Heart right ventricle (tissue), 16 donors: ENCODE data around the gene GPRIN3. TPM values are rescaled to one million over a fixed set of nuclear protein-coding genes. Genes with fewer than 3 reads are reported as not detected.
A peak's percentile ranks its signal among the peaks of the same experiment; 100 is the strongest.

ENCODE experiments used
- ATAC-seq, 8 donors: fragments of 200-7000 bp; cut with Tn5 transposase; one replicate each; pipeline ENCODE4 v1.9.1; 2020; ENCODE audit warnings: mild to moderate bottlenecking in 8 of 8, moderate library complexity in 8 of 8, moderate number of reproducible peaks in 1 of 8
- DNase-seq, 2 donors: peaks; one replicate each; pipeline ENCODE4 v3.0.0-alpha.2; 2020
- H3K27ac ChIP-seq, 10 donors: fragments of 200-600 bp; sonication (generic) in 2 of 10; one replicate each; pipeline versions ENCODE4 v1.5.0 to v1.8.0; 2020 to 2022; ENCODE audit warnings: mild to moderate bottlenecking in 3 of 10
- H3K27me3 ChIP-seq, 7 donors: fragments of 200-600 bp; one replicate each; pipeline ENCODE4 v1.8.0; 2021 to 2022; ENCODE audit warnings: mild to moderate bottlenecking in 2 of 7
- H3K36me3 ChIP-seq, 9 donors: fragments of 200-600 bp; sonication (generic) in 1 of 9; one replicate each; pipeline versions ENCODE4 v1.5.0 to v1.8.0; 2020 to 2022; ENCODE audit warnings: mild to moderate bottlenecking in 2 of 9
- H3K4me1 ChIP-seq, 9 donors: fragments of 200-600 bp; sonication (generic) in 1 of 9; one replicate each; pipeline versions ENCODE4 v1.5.0 to v1.8.0; 2020 to 2022; ENCODE audit warnings: mild to moderate bottlenecking in 4 of 9
- H3K4me3 ChIP-seq, 10 donors: fragments of 200-600 bp; sonication (generic) in 2 of 10; one replicate each; pipeline versions ENCODE4 v1.5.0 to v1.8.0; 2020 to 2022; ENCODE audit warnings: mild to moderate bottlenecking in 7 of 10, moderate library complexity in 2 of 10
- H3K9me3 ChIP-seq, 11 donors: fragments of 200-600 bp in 10 of 11; sonication (generic) in 2 of 11; one replicate each; pipeline versions ENCODE4 v1.5.0 to v1.8.0; 2013 to 2022; ENCODE audit warnings: mild to moderate bottlenecking in 2 of 11, control low read depth in 1 of 11, moderate library complexity in 1 of 11
- WGBS, 2 donors: extraction: QIAGEN DNeasy Blood & Tissue Kit; methylation state at CpG; one replicate each; pipeline ENCODE4 v1.1.7; 2013; ENCODE audit warnings: inconsistent platforms in 1 of 2; 5-methylcytosine and 5-hydroxymethylcytosine counted together
- intact Hi-C, 10 donors: fragments of 100-400 bp; cut with DNase I; formaldehyde crosslinking; loops; one replicate each; pipeline versions ENCODE4 v1.11.1 to v1.14.2; 2022
- polyA plus RNA-seq, 2 donors: library from polyadenylated mRNA; stranded (reverse); fragments of 200-250 nt; gene quantifications; one replicate each; pipeline ENCODE4 v1.2.3, GENCODE V29; 2013
- total RNA-seq, 10 donors: library from RNA; stranded (reverse); fragmentation: NEBNext Ultra II Directional in 3 of 10; extraction: Animal tissue kit (Norgen Biotek cat#: 25700) in 3 of 10; gene quantifications; one replicate each; pipeline versions ENCODE4 v1.2.1 to v1.2.4, GENCODE V29; 2021 to 2023
- TF ChIP-seq, protein P1 (sequence below), 9 donors: fragments of 200-600 bp; sonication (generic) in 2 of 9; IDR thresholded peaks; one replicate each; pipeline versions ENCODE4 v1.5.0 to v1.8.0; 2021 to 2022; ENCODE audit warnings: antibody characterized with exemption in 9 of 9, mild to moderate bottlenecking in 5 of 9, moderate library complexity in 1 of 9
- donor health status: Arrhythmogenic right ventricular cardiomyopathy.
- donor health status: ischemic (EF 13 %, LVEDD 7.1; RV severe dilation, severe dysfunction).
- donor health status: healthy with polysubstance abuse.
- donor health status: DM: no; HTN: yes; CAD: no.
- donor health status: DM: no; HTN: no; CAD: no.
- donor health status: ischemic (EF 25% LVEDD 6.9; RV normal size, moderate dysfunction).
- donor health status: ischemic (EF 25% LVEDD 5.7; RV mildly dilated, moderate dysfunction).
- donor health status: healthy.
- donor health status: DM: yes; HTN: yes; CAD: no.
- donor health status: Ischemic cardiomyopathy.
- donor health status: ischemic (EF 35%, LVEDD 5.7; RV mildly dilated, moderate dysfunction).
- donor health status: nonischemic (EF 11% LVEDD 7.7; RV severe dilation, severe dysfunction).
- donor health status: DM: yes; HTN: yes; CAD: no.
- donor health status: PGD.
- donor health status: ischemic (EF 29% LVEDD 5.4; RV normal size, mild dysfunction).
- donor health status: nonischemic (EF 23%, LVEDD 6.1; RV moderate dilation, normal function).

The GPRIN3 gene
- total and polyA plus RNA-seq, 12 donors: 1.7 to 12.2 (median 9.5) TPM

DNA sequence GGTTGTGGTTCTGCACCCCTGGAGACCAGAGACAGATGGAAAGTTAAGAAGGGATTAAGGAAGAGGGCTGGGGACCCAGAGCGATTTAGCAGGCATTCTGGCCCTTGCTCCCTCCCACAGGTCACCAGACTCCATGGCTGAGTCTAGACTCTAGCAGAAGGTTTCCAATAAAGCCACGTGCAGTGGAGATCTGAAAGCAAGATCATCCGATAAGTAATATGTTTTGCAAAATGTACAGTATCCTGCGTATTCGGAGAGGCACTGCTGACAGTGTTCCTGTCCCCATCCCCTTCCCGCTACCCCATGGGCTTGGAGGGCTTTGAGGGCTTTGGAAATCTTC is 531 bp upstream of the GPRIN3 start:
- TF ChIP-seq, protein P1, sequence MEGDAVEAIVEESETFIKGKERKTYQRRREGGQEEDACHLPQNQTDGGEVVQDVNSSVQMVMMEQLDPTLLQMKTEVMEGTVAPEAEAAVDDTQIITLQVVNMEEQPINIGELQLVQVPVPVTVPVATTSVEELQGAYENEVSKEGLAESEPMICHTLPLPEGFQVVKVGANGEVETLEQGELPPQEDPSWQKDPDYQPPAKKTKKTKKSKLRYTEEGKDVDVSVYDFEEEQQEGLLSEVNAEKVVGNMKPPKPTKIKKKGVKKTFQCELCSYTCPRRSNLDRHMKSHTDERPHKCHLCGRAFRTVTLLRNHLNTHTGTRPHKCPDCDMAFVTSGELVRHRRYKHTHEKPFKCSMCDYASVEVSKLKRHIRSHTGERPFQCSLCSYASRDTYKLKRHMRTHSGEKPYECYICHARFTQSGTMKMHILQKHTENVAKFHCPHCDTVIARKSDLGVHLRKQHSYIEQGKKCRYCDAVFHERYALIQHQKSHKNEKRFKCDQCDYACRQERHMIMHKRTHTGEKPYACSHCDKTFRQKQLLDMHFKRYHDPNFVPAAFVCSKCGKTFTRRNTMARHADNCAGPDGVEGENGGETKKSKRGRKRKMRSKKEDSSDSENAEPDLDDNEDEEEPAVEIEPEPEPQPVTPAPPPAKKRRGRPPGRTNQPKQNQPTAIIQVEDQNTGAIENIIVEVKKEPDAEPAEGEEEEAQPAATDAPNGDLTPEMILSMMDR (IDR thresholded peaks at IDR 0.05): no peak
- H3K9me3 ChIP-seq: no peaks in the 10 kb centered on the region
- peaks cover 0 to 41% (median 7%) of the 10 kb centered on the region in 9 donors for H3K4me1 ChIP-seq
- no peaks in the 10 kb centered on the region for H3K36me3 ChIP-seq
- H3K27ac ChIP-seq: peak overlapping the region in 9 of 10 donors; percentile 59 to 93 (median 83)
- intact Hi-C loops: loop anchor here in 6 of 10 donors (5.0 to 10.0 kb wide), 5 partner anchors 63 to 127 kb away; no protein-coding TSS in a partner anchor
- peak in 7 of 8 donors; percentile 10 to 47 (median 22) for ATAC-seq
- 5 to 24% methylated on average over 6 of the region's 6 CpGs for WGBS, 2 donors
- no peak for DNase-seq
- H3K4me3 ChIP-seq: peak overlapping the region; percentile 34 to 87 (median 77)
- peaks cover 0 to 7% (median 0%) of the 10 kb centered on the region in 7 donors for H3K27me3 ChIP-seq

DNA sequence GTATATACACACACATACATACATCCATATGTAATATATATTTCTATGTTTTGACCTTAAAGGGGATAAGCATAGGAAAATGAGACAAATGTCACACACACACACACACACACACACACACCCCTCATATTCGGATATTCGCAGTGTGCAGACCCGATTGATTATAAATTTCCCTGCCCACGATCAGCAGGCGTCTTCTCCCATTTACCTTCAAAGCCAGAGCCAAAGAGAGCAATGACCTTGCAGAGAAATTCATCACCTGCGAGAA is 488 bp downstream of the GPRIN3 start:
- TF ChIP-seq, protein P1 (IDR thresholded peaks at IDR 0.05): no peak
- ATAC-seq (no peak), DNase-seq (no peak)
- peaks cover 0 to 51% (median 15%) of the 10 kb centered on the region in 9 donors for H3K4me1 ChIP-seq
- peak overlapping the region in 9 of 10 donors; percentile 59 to 93 (median 83) for H3K27ac ChIP-seq
- no peaks in the 10 kb centered on the region for H3K9me3 ChIP-seq
- peak overlapping the region; percentile 34 to 87 (median 77) for H3K4me3 ChIP-seq
- H3K27me3 ChIP-seq: peaks cover 0 to 7% (median 0%) of the 10 kb centered on the region in 7 donors
- H3K36me3 ChIP-seq: no peaks in the 10 kb centered on the region
- 8 to 9% methylated on average over 6 of the region's 6 CpGs for WGBS, 2 donors
- intact Hi-C loops: loop anchor here in 6 of 10 donors (5.0 to 10.0 kb wide), 5 partner anchors 62 to 128 kb away; no protein-coding TSS in a partner anchor

DNA sequence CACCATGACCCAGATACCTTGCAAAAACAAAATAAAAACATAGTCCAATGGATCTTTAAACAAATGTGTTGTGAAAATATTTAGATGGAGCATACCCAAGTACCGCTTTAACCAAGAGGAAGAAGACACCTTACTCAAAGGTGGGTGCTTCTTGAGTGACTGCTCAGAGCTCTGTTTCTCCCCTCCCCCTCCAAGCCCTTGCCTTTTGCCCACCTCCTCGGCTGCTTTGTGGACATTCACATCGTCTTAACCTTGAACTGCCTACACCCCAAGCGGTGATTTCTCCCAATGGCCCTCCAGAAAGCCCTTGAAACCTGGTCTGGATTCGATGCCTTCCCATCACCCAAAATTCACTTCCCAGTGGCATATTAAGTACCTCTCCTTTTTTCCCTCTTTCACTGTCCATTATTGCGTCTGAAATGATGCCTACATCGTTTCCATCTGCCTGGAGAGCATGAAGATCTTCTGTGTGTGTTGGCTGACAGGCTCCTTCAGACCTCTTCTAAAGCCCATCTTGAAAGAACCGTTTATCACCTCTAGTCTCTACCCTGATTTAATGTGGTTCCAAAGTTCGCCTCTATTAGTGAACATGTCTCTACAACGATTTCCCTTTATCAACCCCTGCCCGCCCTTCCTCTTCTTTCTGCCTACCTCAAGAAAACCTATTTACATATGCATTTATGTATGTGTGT is 968 bp downstream of the GPRIN3 start:
- WGBS, 2 donors: 36 to 47% methylated on average over 11 of the region's 11 CpGs
- DNase-seq (no peak), ATAC-seq (peak in 3 of 8 donors; percentile 27 to 43 (median 28))
- Histone ChIP-seq H3K4me3 (peak overlapping the region; percentile 34 to 87 (median 77)), H3K36me3 (no peaks in the 10 kb centered on the region), H3K9me3 (no peaks in the 10 kb centered on the region), H3K4me1 (peaks cover 0 to 56% (median 19%) of the 10 kb centered on the region in 9 donors), H3K27ac (peak overlapping the region in 9 of 10 donors; percentile 58 to 93 (median 83)), H3K27me3 (peaks cover 0 to 7% (median 0%) of the 10 kb centered on the region in 7 donors)
- TF ChIP-seq, protein P1 (IDR thresholded peaks at IDR 0.05): no peak
- intact Hi-C loops: loop anchor here in 6 of 10 donors (5.0 to 10.0 kb wide), 5 partner anchors 62 to 128 kb away; no protein-coding TSS in a partner anchor

DNA sequence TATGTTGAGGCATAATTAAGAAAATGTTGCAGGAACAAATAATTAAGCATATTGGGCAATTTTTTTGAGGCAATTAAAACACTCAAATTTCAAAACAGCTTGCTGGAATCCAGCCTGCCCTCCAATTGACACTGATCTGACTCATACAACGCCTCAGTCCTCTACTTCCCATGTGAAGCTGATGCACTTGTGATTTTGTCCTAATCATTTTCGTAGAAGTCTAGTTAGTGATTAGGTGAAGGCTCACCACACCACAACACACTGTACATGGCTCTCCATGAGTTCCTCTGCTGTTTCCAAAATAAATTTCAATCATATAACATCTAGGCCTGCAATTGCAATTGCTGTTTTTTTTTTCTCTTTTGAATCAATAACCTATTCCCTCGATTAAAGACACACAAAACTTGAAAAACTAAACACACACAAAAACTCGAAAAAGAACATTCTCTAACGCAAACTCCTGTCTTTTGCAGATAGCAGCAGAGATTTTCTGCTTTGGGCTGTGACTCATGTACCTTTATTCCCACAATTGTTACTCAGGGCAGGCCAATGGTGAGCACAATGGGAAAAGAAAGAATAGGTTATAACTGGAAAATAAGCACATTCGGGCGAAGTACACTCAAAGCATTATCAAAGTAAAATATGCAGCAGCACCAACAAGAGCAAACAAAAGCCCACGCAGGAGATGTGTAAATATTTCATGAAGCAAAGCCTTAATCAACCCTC is 1.7 kb downstream of the GPRIN3 start:
- DNase-seq: no peak
- Histone ChIP-seq H3K4me1 (peaks cover 0 to 63% (median 19%) of the 10 kb centered on the region in 9 donors), H3K27ac (peak overlapping the region in 9 of 10 donors; percentile 58 to 93 (median 83)), H3K36me3 (no peaks in the 10 kb centered on the region), H3K9me3 (no peaks in the 10 kb centered on the region), H3K27me3 (peaks cover 0 to 7% (median 0%) of the 10 kb centered on the region in 7 donors), H3K4me3 (peak overlapping the region in 9 of 10 donors; percentile 57 to 87 (median 78))
- peak in 2 of 8 donors; percentile 35 to 36 for ATAC-seq
- 41 to 49% methylated on average over 8 of the region's 8 CpGs for WGBS, 2 donors
- intact Hi-C loops: loop anchor here in 6 of 10 donors (5.0 to 10.0 kb wide), 5 partner anchors 61 to 129 kb away; no protein-coding TSS in a partner anchor
- TF ChIP-seq, protein P1 (IDR thresholded peaks at IDR 0.05): no peak
